PC-9 (cell line): Measurements from ENCODE around the gene KRTAP2-1. TPM values are rescaled to one million over a fixed set of nuclear protein-coding genes. Genes with fewer than 3 reads are reported as not detected.

Experiments used
- BruUV-seq: library from RNA; stranded (reverse); fragments of 400-500 nt; replicated peaks from 2 replicates; lab custom pipeline; 2021; lab: Mats Ljungman, UMichigan
- CTCF ChIA-PET: fragments of 300-600 bp; sonication (Branson Sonifier 250); formaldehyde crosslinking; loops from one replicate; lab custom pipeline; 2022; ENCODE audit warnings: antibody characterized with exemption; lab: Charles Lee
- POLR2A ChIA-PET: fragments of 300-600 bp; sonication (Branson Sonifier 250); formaldehyde crosslinking; loops from one replicate; lab custom pipeline; 2022; ENCODE audit warnings: antibody characterized with exemption; ENCODE audit not compliant: unreplicated experiment; lab: Charles Lee
- DNase-seq, 2 experiments: peaks; one replicate each; pipeline versions ENCODE4 v3.0.0 to v3.0.0-alpha.2; 2015 to 2022; ENCODE audit warnings: mixed read lengths in 1 of 2
- H2AFZ ChIP-seq: fragments of 200-600 bp; sonication (generic); 2 replicates; pipeline ENCODE4 v1.8.1; 2017; ENCODE audit warnings: antibody characterized with exemption
- H3F3A ChIP-seq: fragments of 200-600 bp; sonication (generic); 2 replicates; pipeline ENCODE4 v1.8.1; 2017; ENCODE audit warnings: antibody characterized with exemption, mild to moderate bottlenecking, low read depth; ENCODE audit not compliant: insufficient read depth
- H3K27ac ChIP-seq: fragments of 200-600 bp; sonication (generic); 2 replicates; pipeline ENCODE4 v1.6.1; 2016; ENCODE audit warnings: mixed run types
- H3K27me3 ChIP-seq: fragments of 200-600 bp; sonication (generic); 2 replicates; pipeline ENCODE4 v1.6.1; 2016; ENCODE audit warnings: low read depth, mixed run types; ENCODE audit not compliant: insufficient read depth
- H3K36me3 ChIP-seq: fragments of 200-600 bp; sonication (generic); 2 replicates; pipeline ENCODE4 v1.6.1; 2016; ENCODE audit warnings: low read depth, mixed run types
- H3K4me1 ChIP-seq: fragments of 200-600 bp; sonication (generic); replicated peaks from 2 replicates; pipeline ENCODE4 v1.6.1; 2016; ENCODE audit warnings: mixed run types; ENCODE audit not compliant: insufficient read depth
- H3K4me2 ChIP-seq: fragments of 200-600 bp; sonication (generic); 2 replicates; pipeline ENCODE4 v1.6.1; 2017; ENCODE audit warnings: mixed run types
- H3K4me3 ChIP-seq: fragments of 200-600 bp; sonication (generic); 2 replicates; pipeline ENCODE4 v1.6.1; 2016; ENCODE audit warnings: mixed run types
- H3K79me2 ChIP-seq: fragments of 200-600 bp; sonication (generic); 2 replicates; pipeline ENCODE4 v1.6.1; 2017; ENCODE audit warnings: low read depth, mixed run types
- H3K9me2 ChIP-seq: fragments of 200-600 bp; sonication (generic); 2 replicates; pipeline ENCODE4 v1.8.1; 2017; ENCODE audit warnings: mild to moderate bottlenecking; ENCODE audit not compliant: insufficient read depth
- H3K9me3 ChIP-seq: fragments of 200-600 bp; sonication (generic); 2 replicates; pipeline ENCODE4 v1.8.1; 2016; ENCODE audit warnings: low read depth; ENCODE audit not compliant: insufficient read depth
- H4K20me1 ChIP-seq: fragments of 200-600 bp; sonication (generic); 2 replicates; pipeline ENCODE4 v1.8.1; 2017; ENCODE audit not compliant: insufficient read depth
- EZH2 ChIP-seq: fragments of 200-600 bp; sonication (generic); IDR thresholded peaks from 2 replicates; pipeline ENCODE4 v1.8.0; 2017; ENCODE audit warnings: antibody characterized with exemption, low read depth
- intact Hi-C: fragments of 100-400 bp; cut with micrococcal nuclease; formaldehyde crosslinking; loops from one replicate; pipeline ENCODE4 v1.10.0; 2022; ENCODE audit not compliant: unreplicated experiment
- total RNA-seq: library from RNA; stranded (reverse); gene quantifications from 2 replicates; pipeline ENCODE4 v1.2.3, GENCODE V29; 2021
- TF ChIP-seq, protein P1 (sequence below): fragments of 200-600 bp; sonication (generic); conservative IDR thresholded peaks from 2 replicates; pipeline ENCODE4 v1.6.1; 2017; ENCODE audit warnings: mixed run types, antibody characterized with exemption, mild to moderate bottlenecking, moderate library complexity

KRTAP2-1 gene
- total RNA-seq, 1 experiment from 2014 or later = not detected

DNA sequence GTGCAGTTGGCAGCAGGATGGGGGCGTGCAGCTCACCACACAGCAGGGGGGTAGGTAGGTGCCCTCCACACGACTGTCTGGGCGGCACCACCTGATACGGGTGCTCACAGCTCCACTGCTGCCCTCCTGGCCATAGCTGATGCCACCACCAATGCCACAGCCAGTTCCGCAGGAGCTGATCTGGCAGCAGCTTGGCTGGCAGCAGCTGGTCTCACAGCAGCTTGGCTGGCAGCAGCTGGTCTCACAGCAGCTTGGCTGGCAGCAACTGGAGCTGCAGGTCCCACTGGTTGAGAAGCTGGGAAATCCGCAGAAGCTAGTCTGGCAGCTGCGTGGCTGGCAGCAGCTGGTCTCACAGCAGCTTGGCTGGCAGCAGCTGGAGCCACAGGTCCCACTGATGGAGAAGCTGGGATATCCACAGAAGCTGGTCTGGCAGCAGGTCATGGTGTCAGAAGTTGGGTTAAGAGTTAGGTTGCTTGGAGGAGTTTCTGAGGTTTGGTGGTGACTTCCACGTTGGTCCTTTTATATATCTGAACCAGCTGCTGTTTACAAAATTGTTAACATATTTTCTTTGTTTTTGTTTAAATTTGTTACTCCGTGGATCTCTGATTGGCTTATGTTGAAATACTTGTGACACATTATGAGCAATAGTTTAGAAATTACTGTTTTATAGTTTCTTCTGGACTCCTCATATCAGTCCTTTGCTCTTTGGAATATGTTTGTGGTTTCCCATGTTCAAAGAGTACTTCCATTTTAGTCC is 20.2 kb downstream of the KRTAP2-1 start, which contains the start of gene KRTAP1-5:
KRTAP1-5 (minus strand) TSS at position 494 of the 757 bp plus-strand sequence; CDS start at position 441, 53 bp downstream.
- Histone ChIP-seq H3K27me3 (no peaks in the 10 kb centered on the region), H3K4me3 (no peak within 1 kb of the TSS), H2AFZ (peak within 1 kb of the TSS; percentile 12; the same call in 1 of the 2 replicates), H3K9me3 (peaks cover 5% of the 10 kb centered on the region; the same call in 1 of the 2 replicates), H3K79me2 (no peaks in the 10 kb centered on the region), H3F3A (peaks cover 9% of the 10 kb centered on the region; the same call in 1 of the 2 replicates), H4K20me1 (no peaks in the 10 kb centered on the region), H3K4me2 (peak within 1 kb of the TSS; percentile 4; the same call in 1 of the 2 replicates), H3K27ac (peak within 1 kb of the TSS; percentile 19; the same call in 1 of the 2 replicates), H3K36me3 (no peaks in the 10 kb centered on the region), H3K4me1 (peaks cover 14% of the 10 kb centered on the region), H3K9me2 (no peaks in the 10 kb centered on the region)
- peak in 1 of 2 experiments; percentile 52 for DNase-seq
- ChIA-PET POLR2A (no interaction called here), CTCF (interaction anchor here (0.6 kb wide), 1 partner anchor 46 kb away, joined by 3 read pairs; no protein-coding TSS in a partner anchor)
- no TSS peak for BruUV-seq
- intact Hi-C loops = no loop called here
- no peak for TF ChIP-seq EZH2
- TF ChIP-seq, protein P1, sequence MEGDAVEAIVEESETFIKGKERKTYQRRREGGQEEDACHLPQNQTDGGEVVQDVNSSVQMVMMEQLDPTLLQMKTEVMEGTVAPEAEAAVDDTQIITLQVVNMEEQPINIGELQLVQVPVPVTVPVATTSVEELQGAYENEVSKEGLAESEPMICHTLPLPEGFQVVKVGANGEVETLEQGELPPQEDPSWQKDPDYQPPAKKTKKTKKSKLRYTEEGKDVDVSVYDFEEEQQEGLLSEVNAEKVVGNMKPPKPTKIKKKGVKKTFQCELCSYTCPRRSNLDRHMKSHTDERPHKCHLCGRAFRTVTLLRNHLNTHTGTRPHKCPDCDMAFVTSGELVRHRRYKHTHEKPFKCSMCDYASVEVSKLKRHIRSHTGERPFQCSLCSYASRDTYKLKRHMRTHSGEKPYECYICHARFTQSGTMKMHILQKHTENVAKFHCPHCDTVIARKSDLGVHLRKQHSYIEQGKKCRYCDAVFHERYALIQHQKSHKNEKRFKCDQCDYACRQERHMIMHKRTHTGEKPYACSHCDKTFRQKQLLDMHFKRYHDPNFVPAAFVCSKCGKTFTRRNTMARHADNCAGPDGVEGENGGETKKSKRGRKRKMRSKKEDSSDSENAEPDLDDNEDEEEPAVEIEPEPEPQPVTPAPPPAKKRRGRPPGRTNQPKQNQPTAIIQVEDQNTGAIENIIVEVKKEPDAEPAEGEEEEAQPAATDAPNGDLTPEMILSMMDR = no peak

DNA sequence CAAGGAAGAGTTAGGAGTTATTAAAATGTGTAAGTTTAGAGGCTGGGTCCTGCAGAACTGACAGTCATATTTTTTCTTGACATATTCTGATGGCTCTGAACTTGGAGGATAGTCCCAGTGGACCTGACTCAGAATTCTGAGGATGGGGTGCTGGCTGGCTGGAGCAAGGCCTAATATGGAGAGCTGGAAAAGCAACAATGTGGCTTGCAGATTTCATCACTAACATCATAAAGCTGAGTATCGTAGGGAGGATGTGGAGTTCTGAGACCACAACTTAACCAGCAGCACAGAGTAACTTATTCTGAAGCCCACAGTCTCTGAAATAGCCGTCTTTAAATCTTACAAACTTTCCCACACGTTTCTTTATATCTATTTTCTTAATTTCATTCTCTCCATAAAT is 22.4 kb downstream of the KRTAP2-1 start:
- CTCF ChIA-PET = no interaction called here

DNA sequence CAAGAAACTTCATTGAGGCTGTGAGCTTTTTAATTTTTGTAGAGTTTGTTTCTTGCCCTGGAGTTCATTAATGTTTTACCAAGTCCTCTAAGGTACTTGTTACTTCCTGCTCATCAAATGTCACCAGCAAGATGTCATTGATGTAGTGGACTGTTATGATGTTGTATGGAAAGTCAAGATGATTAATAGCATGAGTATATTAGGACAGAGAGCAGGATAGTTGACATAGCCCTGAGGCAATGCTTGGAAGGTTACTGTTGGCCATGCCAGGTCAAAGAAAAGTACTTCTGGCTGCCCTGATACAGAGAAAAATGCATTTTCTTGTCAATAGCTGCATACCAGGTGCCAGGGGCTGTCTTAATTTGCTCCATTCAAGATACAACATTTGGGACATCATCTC is 26.8 kb downstream of the KRTAP2-1 start:
- TF ChIP-seq, protein P1 = no peak
- TF ChIP-seq EZH2 = no peak
- Histone ChIP-seq H3K9me2 (no peaks in the 10 kb centered on the region), H3K79me2 (no peaks in the 10 kb centered on the region), H3K27ac (peak overlapping the region; percentile 46; the same call in 1 of the 2 replicates), H3K4me1 (peaks cover 30% of the 10 kb centered on the region), H3K36me3 (no peaks in the 10 kb centered on the region), H3F3A (peaks cover 19% of the 10 kb centered on the region), H3K27me3 (no peaks in the 10 kb centered on the region), H3K4me3 (no peak overlapping the region), H4K20me1 (no peaks in the 10 kb centered on the region), H3K4me2 (peak overlapping the region; percentile 5), H2AFZ (no peak overlapping the region), H3K9me3 (peaks cover 13% of the 10 kb centered on the region; the same call in 1 of the 2 replicates)
- ChIA-PET CTCF (interaction anchor here (0.7 kb wide), 1 partner anchor 32 kb away, joined by 3 read pairs; no protein-coding TSS in a partner anchor), POLR2A (interaction anchor here (0.5 to 0.7 kb wide), 2 partner anchors 16 to 484 kb away, joined by 3 read pairs; no protein-coding TSS in a partner anchor)
- peak; percentile 34 to 90 for DNase-seq
- intact Hi-C loops = loop anchor here (2.0 kb wide), 1 partner anchor 62 kb away; no protein-coding TSS in a partner anchor
- BruUV-seq = no TSS peak

More for the DNA sequence above, 22.4 kb downstream of the KRTAP2-1 start:
- DNase-seq = no peak
- H3F3A ChIP-seq = peaks cover 28% of the 10 kb centered on the region
- BruUV-seq = no TSS peak
- no peak overlapping the region for H3K27ac ChIP-seq
- H2AFZ ChIP-seq = no peak overlapping the region
- intact Hi-C loops = no loop called here
- H3K79me2 ChIP-seq = no peaks in the 10 kb centered on the region
- H3K36me3 ChIP-seq = no peaks in the 10 kb centered on the region
- peaks cover 30% of the 10 kb centered on the region for H3K4me1 ChIP-seq
- no peaks in the 10 kb centered on the region for H3K27me3 ChIP-seq
- POLR2A ChIA-PET = no interaction called here
- no peaks in the 10 kb centered on the region for H3K9me2 ChIP-seq
- H4K20me1 ChIP-seq = no peaks in the 10 kb centered on the region
- no peak for TF ChIP-seq EZH2
- TF ChIP-seq, protein P1 = no peak
- peaks cover 13% of the 10 kb centered on the region; the same call in 1 of the 2 replicates for H3K9me3 ChIP-seq
- no peak overlapping the region for H3K4me3 ChIP-seq
- no peak overlapping the region for H3K4me2 ChIP-seq
